NCI-H1436 (cell line): Measurements from ENCODE around the gene GM2A.
"Not testable (repeated sequence)": the region's sequence is repeated elsewhere in the genome, so short reads cannot be mapped to it uniquely, and the experiment has no call there.

Source experiments
- DNase-seq: peaks from one replicate; lab custom pipeline; 2025; lab: John Stamatoyannopoulos, UW

The GM2A gene

DNA sequence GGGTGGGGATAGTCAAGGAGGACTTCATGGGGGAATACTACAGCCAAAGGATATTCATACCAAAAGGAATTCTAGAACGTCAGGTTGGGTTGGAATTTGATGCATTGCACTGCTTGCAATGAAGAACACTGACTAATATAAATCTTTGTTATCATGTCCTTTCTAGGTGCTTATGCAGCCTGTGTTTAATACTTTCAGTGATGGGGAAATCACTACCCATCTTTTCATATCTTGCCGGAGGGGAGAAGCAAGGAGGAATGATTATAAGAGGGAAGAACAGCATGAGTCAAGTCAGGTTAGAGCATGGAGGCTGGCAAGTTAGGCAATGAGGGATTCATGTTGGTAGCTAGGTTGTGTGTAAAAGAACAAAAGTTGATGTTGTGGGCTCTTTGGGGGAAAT, 24.0 kb upstream of the GM2A start:
- DNase-seq: no peak

DNA sequence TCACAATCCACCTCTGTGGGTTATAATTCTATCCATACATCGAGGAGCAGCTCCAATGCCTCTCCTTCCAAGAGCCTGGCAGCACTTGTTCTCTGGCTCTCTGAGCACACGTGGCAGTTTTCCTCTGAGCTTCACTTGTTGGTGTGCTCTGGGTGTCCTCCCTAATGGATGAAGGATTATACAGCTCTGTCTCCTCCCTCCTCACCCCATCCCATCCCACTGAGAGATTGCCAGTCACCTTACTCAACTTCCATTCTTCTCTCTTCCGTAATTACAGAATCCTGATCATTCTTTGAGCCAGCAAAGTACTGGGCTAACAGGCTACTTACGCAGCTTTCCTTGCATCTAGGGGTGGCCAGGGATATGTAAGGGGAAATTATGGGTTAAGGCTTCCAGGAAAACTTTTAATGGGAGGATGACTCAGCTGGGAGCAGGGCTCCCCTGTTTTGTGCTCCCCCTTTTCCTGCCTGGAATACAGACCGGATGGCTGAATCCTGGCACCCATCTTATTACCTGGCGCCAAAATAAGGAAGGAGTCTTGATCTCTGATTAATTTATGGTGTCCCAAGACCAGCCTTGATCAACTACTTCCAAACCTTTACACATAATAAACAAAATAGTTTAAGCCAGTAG, 22.8 kb upstream of the GM2A start:
- no peak for DNase-seq

DNA sequence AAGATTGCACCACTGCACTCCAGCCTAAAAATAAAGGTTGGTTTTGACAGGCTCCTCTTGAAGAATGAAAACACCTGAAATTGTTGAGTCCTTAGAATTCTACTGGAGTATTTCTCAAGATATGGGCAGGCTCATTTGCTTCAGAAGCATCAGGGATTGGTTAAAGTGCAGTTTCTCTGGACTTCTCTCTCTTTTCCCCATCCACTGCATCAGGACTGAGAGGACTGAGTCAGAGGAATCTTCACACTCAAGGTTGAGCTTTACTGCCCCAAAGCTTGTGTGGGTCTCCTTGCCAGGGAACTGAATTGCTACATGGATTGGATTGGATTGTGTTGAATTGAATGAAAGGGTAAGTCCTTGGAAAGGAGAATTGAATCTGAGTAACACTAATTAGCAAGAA, 21.6 kb upstream of the GM2A start:
- DNase-seq: no peak

DNA sequence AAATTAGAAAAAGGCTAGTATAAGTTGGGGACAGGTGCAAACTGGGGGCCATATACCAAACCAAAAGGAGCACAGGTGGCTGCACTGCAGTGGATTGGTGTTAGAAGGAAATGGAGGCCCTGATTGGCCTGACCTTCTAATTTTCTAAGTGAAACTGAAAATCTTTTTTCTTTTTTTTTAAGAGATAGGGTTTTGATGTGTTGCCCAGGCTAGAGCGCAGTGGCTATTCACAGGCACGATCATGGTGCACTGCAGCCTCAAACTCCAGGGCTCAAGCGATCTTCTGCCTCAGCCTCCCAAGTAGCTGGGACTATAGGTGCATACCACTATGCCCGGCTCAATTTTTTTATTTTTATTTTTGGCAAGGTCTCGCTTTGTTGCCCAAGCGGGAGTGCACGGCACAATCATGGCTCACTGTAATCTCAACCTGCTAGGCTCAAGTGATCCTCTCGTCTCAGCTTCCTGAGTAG, 19.3 kb upstream of the GM2A start:
- no peak for DNase-seq

DNA sequence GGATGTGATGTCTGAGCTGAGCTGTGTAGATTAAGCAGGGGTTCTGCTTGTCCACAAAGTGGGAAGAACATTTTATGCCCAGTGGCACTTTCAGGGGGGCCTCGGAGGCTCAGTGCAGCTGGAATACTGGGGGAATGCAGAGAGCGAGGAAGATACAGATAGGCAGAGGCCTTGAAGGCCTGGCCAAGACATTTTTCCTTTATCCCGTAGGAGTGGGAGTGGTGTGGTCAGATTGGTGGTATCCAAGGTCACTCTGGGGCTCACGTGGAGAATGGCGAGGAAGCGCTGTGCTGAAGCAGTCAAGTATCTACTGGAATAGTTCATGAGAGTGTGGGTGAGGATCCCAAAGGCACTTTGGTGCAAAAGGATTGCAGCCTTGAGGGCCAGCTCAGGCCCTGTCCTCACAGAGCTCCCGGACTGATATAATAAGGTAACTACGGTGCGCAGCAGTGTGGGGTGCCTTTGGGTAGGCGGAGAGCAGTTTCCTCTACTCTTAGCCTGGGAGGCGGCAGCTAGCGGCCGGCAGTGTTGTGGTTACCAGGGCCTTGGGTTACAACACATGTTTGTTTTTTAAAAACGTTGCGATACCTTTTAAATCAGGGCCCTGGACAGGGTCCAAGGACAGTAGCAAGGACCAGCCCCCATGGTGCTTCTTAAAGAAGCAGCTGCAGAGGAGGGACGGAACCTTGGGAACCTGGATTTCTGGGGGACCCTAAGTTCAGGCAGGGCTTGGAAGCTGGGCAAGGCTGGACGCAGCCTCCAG, 18.3 kb upstream of the GM2A start:
- no peak for DNase-seq

DNA sequence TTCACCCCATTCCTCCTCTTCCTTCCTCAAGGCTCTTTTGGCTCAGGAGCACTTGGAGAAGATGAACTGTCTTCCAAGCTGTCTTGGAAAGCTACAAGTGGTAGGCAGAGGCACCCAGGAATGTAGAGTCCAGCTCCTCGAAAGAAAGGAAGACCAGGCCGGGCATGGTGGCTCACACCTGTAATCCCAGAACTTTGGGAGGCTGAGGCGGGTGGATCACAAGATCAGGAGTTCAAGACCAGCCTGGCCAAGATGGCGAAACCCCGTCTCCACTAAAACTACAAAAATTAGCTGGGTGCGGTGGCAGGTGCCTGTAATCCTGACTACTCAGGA, 17.8 kb upstream of the GM2A start:
- DNase-seq: not testable (repeated sequence)

DNA sequence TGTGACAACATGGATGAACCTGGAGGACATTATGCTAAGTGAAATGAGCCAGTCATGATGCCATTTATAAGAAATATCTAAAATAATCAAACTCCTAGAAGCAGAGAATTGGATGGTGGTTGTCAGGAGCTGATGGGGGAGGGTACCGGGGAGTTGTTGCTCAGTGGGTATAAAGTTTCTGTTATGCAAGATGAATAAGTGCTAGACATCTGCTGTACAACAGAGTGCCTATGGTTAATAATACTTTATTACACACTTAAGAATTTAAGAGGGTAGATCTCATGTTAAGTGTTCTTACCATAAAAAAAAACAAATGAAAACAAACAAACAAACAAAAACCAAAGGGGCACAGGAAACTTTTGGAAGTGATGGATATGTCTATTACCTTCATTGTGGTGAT, 16.1 kb upstream of the GM2A start:
- no peak for DNase-seq

DNA sequence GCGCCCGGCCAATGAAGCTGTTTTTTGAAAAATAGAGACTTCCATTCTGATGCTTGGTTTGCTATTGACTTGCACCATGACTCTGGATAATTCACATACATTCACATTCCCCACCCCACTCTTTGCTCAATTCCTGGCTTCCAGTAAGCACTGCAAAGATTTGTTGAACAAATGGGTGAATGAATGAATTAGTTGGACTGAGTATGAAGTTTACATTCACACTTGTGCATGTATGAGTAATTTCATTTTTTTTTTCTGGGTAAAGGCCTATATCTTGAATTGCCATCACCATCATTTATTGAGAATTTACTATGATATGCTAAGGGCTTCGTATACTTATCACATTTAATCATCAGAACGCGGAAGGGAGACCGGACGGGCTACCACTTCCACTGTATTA, 15.3 kb upstream of the GM2A start:
- DNase-seq: no peak

DNA sequence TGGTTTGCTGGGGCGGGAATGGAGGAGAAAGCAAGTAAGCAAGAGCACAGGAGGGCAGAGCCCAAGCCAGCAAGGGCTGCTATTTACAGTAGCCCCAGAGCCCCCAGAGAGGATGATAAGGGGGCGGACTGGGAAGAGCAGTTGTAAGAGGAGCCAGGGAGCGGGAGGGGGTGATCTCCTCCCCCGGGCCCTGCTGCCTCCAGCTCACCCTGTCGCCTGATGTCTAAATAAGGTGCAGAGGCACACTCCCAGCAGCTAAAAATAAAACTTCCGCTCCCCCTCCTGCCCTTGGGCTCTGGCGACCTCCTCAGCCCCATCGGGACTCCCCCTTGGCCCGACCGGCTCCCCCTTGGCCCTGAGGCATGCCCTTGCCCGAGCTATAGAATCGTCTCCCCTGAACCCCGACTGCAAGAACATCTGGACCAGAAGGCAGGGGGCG, 14.7 kb upstream of the GM2A start:
- no peak for DNase-seq

DNA sequence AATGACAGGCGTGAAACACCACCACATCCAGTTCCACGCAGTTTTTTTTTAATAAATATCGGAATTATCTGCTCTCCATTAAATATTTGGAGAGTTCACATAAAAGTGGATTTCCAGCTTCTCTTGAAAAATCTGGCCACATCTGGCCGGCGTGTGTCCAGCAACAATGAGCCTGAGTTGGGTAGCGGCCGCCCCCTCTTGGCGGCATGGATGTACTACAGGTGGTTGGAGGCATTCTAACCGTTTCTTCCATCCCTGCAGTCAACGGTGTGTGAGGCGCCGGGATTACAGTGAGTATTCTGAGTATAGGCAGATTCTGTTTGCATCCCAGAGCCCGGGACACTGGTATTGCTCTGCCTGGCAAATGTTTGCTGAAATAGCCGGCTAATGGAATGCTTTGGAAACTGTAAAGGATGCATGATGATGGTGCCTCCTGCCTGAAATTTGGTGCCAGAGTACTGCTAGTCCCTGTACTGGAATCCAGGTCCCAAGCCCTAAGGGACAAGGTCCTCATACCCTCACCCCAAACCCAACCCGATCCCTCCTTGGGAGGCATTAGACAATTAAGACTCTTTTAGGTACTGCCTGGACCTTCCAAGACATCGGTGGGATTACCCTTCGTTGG, 13.6 kb upstream of the GM2A start:
- DNase-seq: no peak

DNA sequence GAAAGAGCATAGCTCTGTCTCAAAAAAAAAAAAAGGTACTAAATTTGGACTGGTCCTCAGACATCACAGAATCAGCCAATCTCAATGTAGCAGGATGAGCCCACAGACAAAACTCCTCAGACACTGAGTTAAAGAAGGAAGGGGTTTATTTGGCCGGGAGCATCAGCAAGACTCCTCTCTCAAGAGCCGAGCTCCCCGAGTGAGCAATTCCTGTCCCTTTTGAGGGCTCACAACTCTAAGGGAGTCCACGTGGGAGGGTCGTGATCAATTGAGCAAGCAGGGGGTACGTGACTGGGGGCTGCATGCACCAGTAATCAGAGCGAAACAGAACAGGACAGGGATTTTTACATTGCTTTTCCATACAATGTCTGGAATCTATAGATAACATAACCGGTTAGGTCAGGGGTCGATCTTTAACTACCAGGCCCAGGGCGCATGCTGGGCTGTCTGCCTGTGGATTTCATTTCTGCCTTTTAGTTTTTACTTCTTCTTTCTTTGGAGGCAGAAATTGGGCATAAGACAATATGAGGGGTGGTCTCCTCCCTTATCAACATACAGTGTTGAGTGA, 12.6 kb upstream of the GM2A start:
- not testable (repeated sequence) for DNase-seq

DNA sequence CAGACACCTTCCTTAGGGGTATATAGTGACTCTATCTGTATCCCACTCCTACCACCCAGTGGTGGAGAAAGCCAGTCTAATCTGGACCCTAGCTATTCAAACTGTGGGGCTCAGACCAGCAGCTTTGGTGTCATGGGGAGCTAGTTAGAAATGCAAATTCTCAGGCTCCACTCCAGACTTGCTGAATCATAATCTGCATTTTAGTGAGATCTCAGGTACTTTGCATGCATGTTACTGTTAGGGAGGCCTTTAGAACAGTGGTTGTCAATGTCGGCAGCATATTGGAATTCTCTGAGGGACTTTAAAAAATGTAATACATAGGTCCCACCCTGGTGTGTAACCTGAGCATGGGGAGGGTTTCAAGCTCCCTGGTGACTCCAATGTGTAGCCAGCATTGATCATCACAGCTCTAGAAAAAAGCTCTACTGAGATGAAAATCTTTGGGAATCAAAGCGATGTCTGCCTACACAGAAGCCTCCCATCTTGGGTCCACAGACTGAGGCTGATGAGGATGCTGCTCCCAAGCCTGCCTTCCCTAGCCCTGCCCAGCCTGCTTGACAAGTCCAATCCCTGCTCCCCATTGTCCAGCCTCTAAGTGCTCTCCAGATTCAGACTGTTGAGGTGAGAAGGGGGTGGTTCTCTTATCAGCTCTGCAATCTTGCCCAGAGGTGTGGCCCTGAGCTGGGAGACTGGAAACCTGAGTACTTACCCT, 11.9 kb upstream of the GM2A start:
- no peak for DNase-seq

DNA sequence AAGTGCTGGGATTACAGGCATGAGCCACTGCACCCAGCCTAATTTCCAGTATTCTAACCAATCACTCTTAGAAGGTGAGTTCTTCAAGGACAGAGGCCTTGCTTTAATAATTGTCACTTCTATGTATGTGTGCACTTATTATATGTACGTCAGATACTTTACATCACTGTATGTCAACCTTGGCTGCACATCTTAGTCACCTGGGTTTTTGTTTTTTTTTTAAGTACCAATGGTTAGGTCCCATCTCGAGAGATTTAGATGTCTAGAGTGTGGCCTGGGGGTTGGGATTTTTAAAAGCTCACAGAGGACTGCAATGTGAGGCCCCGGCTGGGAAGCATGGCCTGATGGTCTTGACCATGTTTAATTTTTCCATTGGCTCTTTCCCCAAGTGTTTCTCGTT, 9.9 kb upstream of the GM2A start:
- no peak for DNase-seq

DNA sequence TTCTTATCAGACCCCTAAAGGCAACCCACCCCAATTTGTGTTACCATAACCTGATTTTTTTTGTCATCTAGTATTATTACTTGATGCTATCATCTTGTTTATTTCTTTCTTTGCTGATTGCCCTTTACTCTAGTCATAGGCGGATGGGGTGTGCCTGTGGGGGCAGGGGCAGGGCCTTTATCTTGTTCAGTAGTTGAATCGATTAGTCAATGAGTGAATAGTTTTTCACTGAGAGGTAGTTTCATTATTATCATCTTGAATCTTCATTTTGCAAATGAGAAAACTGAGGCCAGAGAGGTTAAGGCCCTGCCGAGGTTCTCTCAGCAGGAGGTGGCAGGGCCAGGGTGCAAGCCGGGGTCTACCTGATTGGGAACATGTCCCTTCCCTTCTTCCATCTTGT, 9.4 kb upstream of the GM2A start:
- no peak for DNase-seq

DNA sequence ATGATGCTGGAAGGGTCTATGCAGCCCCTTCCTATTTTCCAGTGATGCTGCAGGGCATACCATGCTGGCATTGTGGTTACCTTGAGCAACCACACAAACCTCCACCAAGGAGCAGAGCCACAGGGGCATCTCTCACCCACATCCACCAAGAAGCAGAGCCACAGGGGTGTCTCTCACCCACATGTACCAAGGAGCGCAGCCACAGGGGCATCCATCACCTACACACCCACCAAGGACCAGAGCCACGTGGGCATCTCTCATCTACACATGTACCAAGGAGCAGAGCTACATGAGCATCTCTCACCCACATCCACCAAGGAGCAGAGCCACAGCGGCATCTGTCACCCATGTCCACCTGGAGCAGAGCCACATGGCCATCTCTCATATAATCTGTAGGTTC, 8.8 kb upstream of the GM2A start:
- DNase-seq: no peak

DNA sequence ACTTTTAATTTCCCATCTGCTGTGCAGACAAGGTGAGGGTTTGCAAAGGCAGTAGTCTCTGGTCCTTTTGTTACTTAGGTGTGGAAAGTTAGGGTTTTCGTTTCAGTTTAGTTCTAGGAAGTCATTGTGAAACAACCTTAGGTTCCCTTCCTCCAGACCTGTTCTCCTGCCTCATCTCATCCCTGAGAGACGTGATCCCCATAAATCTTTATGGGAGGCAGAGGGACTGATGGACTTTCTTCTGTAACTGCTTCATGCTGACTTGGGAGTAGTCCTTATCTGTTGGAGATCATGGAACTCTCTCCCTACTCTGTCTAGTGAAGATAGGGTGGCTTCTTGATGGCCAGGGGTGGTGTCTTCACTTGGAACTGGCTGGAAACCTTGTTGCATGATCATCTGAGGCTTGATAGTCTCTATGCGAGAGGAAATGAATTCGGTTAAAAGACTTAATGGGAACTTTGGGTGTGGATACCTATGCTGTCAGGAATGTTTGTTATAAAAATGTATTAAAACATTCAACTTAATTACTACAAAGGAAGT, 7.2 kb upstream of the GM2A start:
- DNase-seq: no peak

DNA sequence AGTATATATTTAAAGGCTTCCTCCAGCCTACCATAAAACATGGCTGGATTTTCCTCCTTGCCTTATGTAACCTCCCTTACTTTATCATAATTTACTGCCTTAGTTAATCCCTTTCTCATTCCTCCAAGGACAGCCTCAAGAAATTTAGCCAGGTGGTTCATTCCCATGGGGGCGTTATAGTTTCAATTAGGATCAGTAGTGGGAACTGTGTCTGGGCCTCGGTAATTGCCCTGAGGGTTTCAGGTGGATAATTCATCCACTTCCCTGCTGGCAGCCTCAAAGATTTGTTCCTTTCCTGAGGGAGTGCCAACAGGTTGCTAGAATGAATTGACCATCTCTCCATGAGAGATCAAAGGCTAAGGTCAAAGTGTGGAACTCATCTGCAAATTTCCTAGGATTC, 4.3 kb upstream of the GM2A start:
- DNase-seq: no peak

DNA sequence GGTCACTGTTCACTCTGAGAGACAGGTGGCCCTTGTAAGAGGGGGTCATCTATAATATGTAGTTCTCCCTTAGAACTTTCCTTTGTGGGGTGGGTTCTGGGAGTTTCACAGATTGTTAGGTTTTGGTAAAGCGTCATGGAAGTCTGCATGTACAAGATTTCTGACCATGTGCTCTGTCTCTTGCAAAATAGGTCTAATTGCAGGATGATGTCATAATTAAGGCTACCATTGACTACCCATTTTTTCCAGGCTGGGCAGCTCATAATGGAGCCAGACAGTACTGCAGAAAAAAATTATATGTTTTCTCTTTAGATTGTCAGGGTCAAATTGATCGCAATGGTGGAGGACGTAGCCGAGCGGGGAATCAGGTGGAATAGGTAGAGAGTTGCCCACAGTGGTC, 3.7 kb upstream of the GM2A start:
- no peak for DNase-seq

DNA sequence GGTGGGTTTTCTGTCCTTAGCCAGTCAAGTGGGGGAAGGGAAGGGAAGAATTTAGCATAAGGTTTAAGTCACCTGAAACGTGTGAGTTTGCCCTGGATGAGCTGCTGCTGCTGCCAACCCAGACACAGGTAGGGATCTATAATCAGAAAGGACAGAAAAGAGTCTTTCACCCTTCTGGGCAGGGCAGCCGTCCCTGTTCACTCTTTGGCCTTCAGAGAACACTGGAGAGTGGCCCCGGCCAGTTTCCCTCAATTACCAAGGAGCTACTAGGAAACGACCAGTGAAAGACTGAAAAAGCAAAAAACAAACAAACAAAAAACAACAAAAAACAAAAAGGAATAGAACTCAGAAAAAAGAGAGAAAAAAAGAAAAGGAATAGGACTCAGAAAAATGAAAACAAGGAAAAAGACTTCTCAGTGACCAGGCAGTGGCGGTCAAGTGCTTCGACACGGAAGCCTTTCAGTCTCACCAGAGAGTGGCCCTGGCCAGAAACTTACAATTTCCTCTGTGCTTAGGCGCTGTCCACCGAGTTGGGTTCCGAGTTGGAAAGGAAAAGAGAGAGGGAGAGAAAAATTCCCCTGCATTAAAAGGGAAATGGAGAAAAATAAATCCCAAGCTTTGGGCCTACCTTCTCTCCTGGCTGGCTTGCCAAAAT, 2.5 kb upstream of the GM2A start:
- no peak for DNase-seq

DNA sequence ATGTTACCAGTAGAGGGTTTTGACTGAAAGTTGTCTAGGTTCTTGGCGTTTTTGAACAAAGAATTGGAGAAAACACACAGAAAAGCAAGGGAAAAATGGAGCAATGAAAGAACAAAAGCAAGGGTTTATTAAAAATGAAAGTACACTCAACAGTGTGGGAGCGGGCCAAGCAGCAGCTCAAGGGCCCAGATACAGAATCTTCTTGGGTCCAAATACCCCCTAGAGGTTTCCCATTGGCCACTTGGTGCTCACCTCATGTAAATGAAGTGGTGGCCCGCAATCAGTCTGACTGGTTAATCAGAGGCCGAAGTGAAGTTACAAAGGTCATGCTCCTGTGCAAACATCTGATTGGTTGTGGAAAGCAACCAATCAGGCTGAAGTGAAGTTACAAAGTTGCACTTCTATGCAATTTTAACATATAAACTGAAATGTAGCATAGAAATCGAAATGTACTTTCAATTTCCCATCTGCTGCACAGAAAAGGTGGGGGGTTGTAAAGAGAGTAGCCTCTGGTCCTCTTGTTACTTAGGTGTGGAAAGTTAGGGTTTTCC, 1.9 kb upstream of the GM2A start:
- DNase-seq: no peak

DNA sequence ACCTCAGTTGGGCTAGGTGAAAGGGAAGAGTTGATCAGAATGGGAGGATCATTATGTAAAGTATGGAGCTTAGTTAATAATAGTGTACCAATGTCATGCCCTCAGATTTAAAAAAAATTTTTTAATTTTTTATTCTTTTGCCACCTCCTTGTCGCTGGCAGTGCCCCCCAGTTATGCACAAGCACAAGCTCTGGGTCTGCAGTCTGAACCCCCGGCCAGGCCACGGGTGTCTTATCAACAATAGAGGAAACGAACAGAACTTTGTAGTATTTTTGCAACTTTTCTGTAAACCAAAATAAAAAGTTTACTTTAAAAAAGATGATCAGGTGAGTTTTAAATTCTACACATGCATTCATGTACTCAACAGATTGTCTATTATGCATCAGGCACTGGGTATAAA, 1.4 kb upstream of the GM2A start:
- no peak for DNase-seq

DNA sequence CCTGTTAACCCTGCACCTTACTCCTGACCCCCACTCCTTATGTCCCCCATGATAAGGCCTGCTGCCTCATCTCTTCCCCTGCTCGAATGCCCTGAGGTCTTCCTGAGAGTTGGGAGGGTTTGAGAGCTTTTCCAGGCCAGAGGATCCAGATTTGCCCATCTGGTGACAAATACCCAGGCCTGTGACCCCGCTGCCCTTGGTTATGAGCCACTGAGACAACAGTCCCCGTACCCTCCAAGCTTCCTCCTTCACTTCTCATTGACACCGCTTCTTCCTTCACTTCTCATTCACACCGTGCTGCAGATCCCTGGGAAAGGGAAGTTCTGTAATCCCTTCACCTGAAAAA, 593 bp downstream of the GM2A start:
- DNase-seq: no peak
